NCI-H128 (cell line): Measurements from ENCODE around the gene TSPAN18.

Source experiments
- DNase-seq: peaks from one replicate; lab custom pipeline; 2025; ENCODE audit not compliant: unreplicated experiment; lab: John Stamatoyannopoulos, UW

The TSPAN18 gene

DNA sequence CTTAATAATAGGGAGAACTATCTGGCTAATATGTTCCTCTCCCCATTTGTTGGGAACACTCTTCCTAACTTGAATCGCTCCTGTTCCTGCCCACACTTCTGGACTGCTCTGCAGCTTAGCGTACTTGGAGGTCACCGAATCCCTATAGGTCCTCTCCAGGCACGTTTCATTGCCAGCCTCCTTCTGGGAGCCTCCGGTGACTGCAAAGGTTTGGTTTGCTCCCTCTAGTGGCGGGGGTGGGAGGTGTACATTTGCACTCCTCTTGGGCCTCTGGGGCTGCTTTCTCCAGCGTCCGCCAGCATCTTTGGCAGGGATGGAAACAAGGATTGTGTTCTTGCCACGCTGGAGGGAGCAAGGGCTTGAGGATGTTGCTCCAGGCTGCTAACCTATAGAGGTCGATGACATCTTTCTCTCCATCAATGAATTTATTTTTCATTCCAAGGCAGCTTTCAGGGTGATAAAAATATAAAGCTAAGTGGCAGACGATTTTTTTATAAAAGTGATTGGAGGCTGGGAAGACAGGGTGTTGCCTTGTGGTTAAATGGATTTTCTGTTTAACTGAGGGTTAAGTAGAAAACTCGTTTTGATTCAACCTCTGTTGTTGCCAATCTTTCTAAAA is 48.7 kb downstream of the TSPAN18 start:
- no peak for DNase-seq

DNA sequence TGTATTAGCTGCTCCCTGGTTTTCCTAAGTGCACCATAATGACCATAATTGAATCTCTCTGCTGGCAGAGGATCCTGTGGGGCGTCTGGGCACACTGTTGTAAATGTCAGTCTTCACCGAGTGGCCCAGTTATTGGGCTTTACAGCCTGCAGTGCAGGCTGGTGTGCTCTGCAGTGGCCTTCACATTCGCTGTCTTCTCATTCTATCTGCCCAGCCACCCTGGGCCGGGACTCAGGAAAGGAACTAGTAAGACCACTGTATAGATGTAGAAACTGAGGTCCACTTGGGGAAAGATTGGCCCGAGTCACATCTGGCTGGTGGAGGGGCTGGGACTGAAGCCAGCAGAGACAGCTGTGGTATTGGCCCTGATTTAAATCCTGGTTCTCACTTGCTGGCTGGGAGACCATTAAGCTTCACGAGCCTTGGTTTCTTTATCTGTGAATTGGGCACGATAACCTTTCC is 49.3 kb downstream of the TSPAN18 start:
- no peak for DNase-seq

DNA sequence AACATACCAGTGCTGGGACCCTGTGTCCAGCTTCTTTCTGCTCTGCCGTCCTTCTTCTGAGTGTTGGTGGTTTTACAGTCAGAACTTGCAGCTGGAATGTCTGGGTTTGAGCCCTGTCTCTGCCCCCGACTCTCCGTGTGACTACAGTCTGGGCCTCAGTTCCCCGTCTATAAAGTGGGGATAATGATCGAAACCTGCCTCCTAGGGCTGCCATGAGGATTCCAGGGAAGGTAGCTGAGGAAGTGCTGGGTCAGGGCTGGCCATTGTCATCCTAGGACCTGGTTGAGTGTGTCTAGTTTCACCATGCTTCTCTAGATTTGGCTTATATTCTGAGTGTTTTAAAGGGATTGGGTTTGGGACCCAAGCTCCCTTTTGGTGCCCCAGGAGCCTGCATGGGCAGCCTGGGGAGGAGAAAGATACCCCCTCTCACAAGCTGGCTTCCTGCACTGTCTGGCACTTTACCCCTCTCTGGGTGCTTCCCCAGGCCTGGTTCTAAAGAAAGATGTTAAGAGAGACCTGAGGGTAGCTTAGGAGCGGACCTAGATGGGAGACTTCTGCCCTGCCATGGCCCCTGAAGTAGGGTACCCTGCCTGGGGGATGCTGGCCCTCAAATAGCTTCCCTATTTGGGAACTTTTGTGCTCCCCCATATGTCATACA is 49.9 kb downstream of the TSPAN18 start:
- no peak for DNase-seq

DNA sequence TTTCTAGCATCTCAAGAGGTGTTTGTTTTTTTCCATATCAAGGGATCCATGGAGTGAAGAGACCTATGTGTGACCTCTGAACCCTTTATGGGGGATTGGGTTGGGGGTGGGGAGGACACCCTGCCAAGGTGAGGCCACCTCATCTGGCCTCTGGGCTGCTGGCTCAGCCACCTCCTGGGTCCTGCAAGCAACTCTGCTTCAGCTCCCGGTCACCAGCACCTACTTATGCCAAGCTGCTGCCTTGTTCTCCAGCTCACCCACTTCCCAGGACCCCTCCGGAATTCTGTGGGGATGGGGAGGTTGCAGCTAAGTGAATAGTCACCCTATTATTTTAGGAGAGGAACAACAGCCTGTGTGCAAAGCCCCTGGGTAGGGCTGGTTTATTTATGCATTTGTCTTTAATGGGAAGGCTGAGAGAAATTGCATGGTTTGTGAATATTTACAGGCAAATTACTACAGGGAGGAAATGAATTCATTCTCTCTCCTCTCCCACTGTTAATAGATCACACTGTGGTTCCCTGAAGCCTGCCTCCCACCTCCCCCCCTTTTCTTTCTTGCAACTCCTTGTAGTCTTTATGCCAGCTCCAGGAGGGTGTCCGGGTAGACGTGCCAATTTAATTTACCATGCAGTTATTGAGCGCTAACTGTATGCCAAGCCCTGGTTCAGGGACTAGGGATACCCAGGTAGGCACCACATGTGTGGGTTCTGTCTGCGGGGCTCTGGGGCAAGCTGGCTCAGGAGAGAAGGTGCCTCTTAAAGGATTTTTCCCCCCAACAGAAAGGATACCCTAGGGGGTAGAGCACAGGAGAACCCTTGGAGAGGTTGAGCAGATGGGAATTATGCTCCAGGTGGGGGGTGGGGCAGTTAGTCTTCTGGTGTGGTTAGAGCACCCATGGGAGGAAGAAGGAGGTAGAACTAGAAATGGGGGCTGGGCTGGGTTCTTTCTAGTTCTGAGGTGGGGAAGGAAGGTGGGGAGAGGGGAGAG is 50.7 kb downstream of the TSPAN18 start:
- no peak for DNase-seq

DNA sequence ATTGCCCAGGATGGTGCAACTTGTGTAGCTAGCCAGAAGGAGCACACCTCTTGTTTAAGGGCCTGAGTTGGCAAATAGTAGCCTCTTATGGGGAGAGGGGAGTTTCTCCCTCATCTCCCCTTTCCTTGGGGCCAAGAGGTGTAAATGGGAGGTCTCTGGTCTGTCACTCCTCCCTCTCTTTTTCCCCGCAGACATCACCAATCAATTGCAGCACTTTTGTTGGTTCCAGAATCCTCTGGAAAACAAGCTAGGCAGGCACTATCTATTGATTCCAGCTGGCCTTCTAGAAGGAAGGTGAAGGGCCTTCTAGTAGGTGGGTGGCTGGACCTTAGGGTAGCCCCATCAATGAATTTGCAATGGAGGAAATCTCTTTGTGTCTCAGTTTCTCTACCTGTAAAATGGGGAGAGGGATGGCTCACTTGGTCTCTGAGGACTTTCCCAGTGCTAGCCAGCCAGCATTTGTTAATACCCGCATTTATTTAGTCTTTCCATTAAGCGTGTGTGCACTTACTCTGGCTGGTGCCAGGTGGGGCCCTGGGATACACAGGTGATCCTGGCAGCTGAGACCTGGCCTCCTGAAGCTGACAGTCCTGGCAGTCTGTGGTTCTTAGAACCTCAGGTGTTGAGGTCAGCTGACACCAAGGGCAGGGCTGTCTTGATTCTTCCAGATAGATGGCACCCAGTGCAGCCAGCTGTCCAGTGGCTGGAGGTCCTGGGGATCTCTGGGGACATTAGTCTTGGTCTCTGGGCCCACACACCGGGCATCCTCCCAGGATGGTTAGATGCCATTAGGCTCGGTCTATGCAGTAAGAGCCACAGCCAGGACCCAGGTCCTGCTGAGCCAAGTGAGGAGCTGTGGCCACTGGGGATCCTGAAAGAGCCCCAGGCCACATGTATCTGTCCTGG is 51.7 kb downstream of the TSPAN18 start:
- no peak for DNase-seq

DNA sequence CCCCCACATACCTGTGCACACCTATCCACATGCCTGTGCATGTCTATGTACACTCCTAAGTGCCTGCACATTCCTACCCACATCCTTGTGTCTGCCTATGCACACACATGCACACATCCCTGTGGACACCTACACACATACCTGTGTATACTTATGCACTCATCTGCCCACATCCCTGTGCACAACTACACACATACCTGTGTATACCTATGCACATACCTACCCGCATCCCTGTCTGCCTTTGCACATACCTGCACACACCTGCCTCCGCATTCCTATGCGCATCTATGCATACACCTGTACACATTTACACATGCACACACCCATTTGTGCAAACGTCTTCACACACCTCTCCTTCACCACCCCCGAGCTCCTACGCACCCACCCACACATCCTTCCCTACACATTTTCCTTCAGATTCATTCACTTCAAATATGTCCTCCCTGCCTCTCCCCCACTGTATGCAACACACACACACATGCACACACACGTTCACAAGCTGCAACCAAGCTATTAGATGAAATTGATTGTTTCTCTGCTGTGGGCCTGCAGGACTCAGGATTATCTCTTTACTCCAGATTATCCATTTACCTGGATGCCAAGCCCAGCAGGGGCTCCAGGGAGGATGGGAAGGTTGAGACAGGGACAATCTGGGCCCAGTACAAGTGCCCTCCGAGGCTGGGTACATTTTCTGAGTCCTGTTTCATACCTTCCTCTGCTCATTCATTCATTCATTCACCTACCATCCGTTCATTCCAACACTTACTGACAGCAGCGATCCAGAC is 53.2 kb downstream of the TSPAN18 start:
- no peak for DNase-seq

DNA sequence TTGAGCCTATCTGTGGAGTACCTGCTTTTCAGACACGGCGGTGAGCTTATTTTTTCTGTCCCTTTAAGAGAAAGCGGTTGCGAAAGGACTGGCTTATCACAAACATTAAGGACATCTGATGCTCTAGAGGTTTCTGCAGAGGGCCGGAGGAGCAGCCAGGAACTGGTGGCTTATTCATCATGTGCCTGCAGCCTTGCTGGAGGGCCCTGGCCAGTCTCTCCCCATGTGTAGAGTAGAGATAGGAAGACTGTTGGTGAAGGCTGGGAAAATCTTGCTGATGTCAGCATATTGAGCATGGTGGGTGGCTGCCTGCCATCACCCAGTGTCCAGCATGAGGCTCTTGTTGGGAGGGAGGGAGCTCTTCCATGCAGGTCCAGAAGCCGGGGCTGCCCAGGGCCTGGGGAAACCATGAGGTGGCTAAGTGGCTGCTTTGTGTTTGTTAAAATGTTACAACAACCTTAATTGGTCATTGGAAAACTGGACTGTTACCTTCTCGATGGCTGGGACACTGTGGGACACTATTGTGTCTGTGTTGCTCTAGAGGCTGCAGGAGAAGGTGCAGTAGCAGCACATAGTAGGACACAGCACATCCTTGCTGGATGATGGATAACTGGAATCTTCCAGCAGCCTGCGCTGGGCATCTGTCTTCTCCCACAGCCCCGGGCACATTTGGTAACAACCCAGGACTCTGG is 54.3 kb downstream of the TSPAN18 start:
- DNase-seq = no peak

DNA sequence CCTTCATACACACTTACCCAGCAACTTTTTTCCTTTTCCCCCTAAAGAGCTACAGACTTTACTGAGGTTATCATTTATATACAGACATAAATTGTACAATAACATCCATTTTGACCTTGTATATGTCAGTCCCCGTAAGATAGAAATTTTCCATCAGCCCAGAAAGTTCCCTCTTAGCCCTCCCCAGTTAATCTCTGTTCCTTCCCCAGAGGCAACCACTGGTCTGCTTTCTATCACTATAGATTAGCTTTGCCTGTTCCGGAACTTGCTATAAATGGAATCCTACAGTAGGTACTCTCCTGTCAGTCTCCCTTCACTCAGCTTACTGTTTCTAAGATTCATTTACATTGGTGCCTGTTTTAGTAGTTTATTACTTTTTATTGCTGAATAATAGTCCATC is 54.9 kb downstream of the TSPAN18 start:
- no peak for DNase-seq

DNA sequence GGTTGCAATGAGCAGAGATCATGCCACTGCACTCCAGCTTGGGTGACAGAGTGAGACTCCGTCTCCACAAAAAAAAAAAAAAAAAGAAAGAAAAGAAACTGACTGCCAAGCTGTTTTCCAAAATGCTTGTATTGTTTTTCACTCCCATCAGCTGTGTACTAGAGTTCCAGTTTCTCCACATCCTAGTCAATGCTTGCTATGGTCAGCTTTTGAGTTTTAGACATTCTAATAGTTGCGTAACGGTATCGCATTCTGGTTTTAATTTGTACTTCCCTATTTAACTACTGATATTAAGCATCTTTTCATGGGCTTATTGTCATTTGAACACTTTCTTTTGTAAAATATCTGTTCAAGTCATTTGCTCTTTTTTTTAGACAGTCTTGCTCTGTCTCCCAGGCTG is 55.7 kb downstream of the TSPAN18 start:
- DNase-seq = no peak

DNA sequence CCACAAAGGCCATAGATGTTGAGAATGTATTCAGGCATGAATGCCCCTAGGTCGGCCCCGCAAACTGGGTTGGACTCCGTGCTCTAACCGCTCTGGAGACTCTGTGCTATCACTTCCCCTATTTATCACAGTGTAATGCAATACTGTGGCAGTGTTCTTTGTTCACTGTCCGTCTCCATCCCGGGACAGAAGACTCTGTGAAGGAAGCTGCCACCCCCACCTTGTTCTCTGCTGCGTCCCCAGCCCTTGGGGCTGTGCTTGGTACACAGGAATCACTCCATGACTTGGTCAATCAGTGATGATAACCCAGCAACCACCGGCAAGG is 57.6 kb downstream of the TSPAN18 start:
- DNase-seq = no peak

DNA sequence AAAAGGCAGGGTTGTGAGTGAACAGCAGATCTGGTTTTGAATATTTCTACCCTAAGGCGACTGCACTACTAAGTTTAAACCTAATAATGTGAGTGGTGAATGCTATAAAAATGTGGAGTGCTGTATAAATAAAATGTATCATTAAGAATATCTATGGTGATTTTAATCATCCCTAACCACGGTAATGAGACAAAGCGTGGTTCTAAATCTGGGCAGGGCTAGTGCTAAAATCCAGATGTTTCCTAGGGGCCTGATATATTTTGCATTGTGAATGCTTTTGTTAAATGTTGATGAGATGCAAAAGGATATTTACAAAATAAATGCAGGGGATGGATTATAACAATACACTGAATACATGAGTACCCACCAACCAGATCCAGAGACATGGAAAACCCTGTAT is 58.1 kb downstream of the TSPAN18 start:
- DNase-seq = no peak

DNA sequence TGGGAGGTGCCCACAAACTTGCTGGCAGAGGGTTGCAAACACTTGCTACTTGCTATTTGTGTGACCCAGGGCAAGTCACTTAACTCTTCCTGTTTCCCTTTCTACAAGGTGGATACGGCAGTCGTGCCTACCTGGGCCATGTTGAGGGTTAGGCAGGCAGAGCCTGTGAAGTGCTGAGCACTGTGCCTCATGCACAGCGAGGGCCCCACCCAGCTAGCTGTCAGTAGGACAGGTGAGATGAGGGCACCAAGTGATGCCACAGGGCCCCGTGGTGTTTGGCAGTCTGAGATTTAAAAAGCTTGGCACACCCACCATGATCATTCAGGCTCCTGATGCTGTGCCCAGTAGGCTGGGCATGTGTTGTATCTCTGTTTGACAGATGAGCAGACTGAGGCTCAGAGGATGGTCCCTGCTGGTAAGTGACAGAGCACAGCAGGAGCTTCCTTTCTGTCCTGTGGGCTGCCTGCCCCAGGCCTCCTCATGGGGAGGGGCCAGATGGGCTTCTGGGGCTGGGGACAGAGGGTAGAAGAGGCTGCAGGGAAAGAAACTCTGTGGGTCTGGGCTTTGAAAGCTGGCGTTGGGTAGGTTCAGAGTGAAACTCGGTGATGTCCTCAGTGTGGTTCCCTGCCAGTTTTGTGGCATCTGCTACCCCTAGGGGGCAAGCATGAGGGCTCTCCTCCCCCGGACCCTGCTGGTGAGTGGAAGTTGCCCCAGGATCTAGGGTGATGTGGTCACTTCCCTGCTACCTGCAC is 59.3 kb downstream of the TSPAN18 start:
- no peak for DNase-seq

DNA sequence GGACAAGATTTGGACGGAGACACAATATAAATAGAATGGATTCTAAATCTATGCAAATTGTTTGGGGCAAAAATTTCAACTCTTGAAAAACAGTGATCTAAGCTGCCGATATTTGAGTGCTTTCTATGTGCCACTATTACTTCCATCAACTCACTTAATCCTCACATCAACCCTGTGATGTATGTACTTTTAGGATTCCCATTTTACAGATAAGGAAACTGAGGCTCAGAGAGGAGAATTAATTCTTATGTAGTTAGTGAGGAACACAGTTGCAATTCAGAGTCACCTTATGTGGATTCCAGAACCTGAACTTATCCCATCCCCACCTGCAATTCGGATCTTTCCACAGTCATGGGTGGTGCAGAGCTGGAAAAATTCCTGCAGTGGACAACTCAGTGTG is 60.3 kb downstream of the TSPAN18 start:
- no peak for DNase-seq

DNA sequence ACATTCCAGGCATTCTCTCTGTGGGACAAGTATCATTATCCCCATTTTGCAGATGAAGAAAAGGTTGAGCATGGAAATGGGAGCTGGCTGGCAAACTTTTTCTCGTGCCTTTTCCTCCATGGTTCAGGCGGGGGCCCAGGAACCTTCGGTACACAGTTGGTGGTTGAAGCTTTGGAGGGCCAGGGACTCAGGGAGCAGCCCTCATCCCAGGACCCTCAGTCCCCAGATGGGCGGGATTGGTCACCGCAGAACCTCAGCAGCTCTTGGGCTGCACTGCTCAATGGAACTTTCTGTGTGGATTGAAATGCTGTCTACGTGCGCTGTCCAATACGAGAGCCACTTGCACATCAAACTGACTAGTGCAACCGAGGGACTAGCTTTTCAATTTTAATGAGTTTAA is 61.2 kb downstream of the TSPAN18 start:
- DNase-seq = no peak

DNA sequence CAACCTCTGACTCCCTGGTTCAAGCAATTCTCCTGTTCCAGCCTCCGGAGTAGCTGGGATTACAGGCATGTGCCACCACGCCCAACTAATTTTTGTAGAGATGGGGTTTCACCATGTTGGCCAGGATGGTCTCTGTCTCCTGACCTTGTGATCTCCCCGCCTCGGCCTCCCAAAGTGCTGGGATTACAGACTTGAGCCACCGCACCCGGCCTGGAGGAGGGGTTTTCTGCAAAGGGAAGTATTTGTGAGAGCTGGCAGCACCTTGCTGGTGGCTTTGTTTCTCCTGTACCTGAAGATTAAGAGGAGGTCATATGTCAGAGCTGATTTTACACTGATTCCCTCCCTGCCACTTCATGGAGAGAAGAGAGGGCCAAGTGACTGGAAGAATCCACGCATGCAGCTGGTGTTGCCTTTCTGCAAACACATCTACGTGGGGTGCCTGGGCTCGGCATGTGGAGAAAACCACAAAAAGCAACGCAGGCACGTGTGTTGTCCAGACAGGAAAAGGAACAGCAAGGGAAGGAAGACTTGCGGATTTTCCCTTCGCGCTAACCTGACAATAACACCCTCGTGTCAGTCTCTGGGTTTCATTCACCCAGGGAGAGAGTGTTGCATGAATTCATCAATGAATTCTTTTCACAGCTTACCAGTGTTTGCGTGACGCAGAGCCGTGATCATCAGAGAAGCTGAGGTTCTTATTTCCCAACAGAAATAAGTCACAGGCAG is 61.9 kb downstream of the TSPAN18 start:
- DNase-seq = no peak

DNA sequence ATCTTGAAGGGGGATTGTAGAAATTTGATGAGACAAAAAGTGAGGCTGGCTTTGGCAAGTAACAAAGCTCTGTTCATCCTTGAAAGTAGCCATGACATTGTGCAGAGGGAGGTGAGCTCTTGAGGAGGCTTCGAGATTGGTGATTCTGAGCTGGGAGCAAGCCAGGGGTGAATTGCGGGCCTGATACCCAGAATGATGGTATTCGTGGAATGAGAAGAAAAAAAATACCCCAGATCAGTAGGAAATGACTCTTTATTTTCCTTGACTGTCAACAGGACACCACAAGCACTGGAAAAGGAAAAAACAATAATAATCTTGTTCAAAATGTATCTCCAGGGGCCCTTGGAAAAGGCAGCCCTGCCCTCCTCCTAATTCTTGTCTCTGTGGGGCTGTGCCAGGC is 62.7 kb downstream of the TSPAN18 start:
- DNase-seq = no peak

DNA sequence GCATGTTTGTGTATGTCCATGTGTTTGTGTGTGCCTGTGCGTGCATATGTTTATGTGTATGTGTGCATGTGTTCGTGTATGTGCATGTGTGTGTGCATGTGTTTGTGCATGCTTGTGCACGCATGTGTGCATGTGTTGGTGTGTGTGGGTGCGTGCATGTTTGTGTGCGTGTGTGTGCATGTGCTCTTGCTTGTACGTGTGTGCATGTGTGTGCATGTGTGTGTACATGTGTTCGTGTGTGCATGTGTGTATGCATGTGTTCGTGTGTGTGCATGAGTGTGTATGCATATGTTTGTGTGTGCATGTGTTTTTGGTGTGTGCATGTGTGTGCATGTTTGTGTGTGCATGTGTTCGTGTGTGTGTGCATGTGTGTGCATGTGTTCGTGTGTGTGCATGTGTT is 63.4 kb downstream of the TSPAN18 start:
- DNase-seq = no peak

DNA sequence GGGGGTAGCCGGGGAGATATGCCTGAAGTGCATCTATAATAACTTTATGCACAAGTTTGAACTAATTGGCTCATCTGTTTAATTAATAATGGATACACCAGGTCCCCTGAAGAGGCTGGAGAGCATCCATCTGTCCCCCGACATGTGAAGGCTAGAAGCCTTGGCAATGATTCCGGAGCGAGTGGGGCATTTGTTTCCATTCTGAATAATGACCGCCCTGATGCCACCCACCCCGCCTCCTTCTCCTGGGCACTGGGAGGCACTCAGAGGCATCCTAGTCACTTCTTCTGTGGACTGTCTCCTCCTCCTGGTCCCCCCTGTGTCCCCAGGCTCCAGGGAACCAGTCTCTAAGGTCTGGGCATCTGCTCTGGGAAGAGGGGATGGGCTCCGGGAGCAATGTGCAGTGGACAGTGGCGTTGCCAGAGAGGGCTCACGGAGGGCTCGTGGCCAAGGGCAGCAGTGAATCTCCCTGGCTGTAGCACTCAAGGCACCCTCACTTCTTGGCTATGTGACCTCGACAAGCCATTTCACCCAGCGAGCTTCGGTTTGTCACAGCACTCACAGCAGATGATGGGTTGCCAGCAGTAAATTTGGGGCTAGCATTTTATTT is 64.7 kb downstream of the TSPAN18 start:
- DNase-seq = no peak
